Skin epidermis (tissue), 12 donors: ENCODE measurements around the gene BFAR.
"Not testable (repeated sequence)": the region's sequence is repeated elsewhere in the genome, so short reads cannot be mapped to it uniquely, and the experiment has no call there.

Experiments
- H3K27ac ChIP-seq, 21 experiments: fragments of 200-600 bp; sonication (generic) in 11 of 21; one replicate each; pipeline ENCODE4 v1.5.0; 2020; ENCODE audit warnings: mild to moderate bottlenecking in 3 of 21, inconsistent platforms in 2 of 21, moderate library complexity in 2 of 21
- H3K4me3 ChIP-seq, 7 experiments: fragments of 200-600 bp; sonication (generic) in 2 of 7; one replicate each; pipeline ENCODE4 v1.5.0; 2020; ENCODE audit warnings: inconsistent platforms in 2 of 7, mild to moderate bottlenecking in 2 of 7, moderate library complexity in 1 of 7

The BFAR gene

DNA sequence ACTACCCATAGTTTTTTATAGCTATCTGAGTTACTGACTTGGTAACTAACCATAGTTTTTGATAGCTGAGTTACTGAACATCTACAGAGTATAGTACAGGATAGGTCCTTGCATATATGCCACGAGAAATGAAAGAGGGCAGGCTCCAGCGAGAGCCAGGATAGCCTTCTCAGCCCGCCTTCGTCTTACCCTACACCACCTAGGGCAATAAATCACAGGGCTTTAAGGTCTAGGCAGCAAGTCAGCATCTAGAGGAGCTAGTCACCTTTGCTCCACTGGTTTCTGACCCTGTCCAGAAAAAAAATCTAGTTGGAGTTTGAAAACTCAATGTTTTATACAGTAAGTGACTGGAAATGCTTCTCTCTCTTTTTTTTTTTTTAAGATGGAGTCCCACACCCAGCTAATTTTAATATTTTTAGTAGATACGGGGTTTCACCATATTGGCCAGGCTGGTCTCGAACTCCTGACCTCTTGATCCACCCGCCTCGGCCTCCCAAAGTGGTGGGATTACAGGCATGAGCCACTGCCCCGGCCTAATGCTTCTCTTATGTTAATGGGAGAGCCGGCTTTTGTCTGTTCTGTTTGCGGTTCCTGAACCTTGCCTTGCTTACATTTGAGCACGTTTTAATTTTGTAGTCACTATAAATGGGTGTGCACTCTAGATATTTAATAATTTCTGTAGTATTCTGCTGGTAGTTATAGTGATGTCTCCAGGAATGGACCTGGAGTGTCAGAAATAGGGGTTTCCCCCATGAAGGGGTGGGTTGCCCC lies 2.8 kb downstream of the BFAR start:
- H3K27ac ChIP-seq: no peak overlapping the region
- no peak overlapping the region for H3K4me3 ChIP-seq

DNA sequence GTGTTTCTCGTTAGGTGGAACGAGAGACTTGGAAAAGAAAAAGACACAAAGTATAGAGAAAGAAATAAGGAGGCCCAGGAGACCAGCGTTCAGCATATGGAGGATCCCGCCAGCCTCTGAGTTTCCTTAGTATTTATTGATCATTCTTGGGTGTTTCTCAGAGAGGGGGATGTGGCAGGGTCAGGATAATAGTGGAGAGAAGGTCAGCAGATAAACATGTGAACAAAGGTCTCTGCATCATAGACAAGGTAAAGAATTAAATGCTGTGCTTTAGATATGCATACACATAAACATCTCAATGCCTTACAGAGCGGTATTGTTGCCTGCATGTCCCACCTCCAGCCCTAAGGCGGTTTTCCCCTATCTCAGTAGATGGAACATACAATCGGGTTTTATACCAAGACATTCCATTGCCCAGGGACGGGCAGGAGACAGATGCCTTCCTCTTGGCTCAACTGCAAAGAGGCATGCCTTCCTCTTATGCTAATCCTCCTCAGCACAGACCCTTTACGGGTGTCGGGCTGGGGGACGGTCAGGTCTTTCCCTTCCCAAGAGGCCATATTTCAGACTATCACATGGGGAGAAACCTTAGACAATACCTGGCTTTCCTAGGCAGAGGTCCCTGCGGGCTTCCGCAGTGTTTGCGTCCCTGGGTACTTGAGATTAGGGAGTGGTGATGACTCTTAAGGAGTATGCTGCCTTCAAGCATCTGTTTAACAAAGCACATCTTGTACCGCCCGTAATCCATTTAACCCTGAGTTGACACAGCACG lies 3.6 kb downstream of the BFAR start:
- peak overlapping the region in 2 of 21 experiments; percentile 3 to 29 for H3K27ac ChIP-seq
- not testable (repeated sequence) for H3K4me3 ChIP-seq

DNA sequence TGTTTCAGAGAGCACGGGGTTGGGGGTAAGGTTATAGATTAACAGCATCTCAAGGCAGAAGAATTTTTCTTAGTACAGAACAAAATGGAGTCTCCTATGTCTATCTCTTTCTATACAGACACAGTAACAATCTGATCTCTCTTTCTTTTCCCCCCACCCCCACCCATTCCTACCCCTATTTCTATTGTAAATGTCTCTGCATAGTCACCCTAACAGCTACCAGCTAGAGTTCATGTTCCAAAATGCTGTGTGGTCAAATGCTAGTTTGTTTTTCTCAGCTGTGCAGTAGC lies 4.1 kb downstream of the BFAR start:
- H3K27ac ChIP-seq, H3K4me3 ChIP-seq: not testable (repeated sequence)

DNA sequence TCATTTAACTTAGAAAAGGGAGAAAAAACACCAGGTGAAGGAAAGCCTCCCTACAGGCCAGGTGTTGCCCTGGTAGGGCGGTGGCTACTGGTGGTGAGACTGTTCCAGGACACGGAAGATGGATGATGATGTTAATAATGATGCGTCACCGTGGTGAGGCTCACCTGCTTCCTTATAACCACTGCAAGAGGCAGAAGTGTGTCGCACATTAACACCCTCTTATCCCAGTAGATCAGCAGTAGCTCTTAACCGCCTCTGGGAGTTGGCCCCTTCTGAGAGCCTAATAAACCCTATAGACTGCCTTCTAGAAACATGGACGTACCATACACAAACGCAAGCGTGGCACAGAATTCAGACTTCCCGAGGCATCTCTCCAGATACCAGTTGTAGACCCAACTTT lies 7.8 kb downstream of the BFAR start:
- H3K4me3 ChIP-seq: no peak overlapping the region
- peak overlapping the region in 1 of 21 experiments; percentile 33 for H3K27ac ChIP-seq

DNA sequence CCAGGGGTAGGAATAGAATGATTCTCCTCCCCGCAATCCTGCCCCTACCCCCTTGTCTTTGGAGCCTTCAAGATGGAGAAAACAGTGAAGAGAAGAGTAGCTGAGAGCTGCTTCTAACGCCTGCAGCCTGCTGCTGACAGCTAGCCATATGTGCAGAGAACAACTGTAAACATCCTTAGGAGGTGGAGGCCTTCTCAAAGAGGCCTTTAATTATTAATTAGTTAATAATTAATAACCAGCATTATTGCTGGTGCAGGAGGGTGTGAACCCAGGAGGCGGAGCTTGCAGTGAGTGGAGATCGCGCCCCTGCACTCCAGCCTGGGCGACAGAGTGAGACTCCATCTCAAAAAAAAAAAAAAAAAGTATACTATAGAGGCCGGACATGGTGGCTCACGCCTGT lies 8.5 kb downstream of the BFAR start:
- Histone ChIP-seq H3K27ac (no peak overlapping the region), H3K4me3 (no peak overlapping the region)

DNA sequence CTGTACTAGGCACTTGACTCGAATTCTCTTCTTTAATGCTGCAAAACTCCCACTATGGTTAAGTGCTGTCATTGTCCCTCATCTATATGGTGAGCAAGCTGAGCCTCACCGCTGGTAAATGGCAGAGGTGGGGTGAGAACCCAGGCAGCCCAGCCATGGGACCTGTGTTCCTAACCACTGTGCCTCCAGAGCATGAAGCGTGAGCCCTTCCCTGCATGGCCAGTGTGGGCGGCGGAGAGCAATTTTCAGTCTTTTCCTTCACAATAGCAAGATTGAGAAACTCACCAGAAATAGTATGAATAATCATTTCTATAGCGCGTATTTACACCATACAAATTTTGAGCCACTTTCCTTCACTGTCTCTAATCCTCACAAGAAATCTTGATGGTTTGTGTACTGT lies 9.2 kb downstream of the BFAR start:
- Histone ChIP-seq H3K27ac (no peak overlapping the region), H3K4me3 (no peak overlapping the region)

DNA sequence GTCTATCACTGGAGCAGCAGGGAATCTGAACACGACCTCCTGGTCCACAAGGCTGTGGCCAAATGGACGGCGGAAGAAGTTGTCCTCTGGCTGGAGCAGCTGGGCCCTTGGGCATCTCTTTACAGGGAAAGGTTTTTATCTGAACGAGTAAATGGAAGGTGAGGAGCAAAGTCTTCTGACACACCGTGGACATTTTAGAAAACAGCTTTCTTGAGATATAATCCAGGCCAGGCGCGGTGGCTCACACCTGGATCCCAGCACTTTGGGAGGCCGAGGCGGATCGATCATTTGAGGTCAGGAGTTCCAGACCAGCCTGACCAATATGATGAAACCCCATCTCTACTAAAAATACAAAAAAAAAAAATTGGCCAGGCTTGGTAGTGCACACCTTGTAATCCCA lies 17.1 kb downstream of the BFAR start:
- Histone ChIP-seq H3K4me3 (no peak overlapping the region), H3K27ac (no peak overlapping the region)

DNA sequence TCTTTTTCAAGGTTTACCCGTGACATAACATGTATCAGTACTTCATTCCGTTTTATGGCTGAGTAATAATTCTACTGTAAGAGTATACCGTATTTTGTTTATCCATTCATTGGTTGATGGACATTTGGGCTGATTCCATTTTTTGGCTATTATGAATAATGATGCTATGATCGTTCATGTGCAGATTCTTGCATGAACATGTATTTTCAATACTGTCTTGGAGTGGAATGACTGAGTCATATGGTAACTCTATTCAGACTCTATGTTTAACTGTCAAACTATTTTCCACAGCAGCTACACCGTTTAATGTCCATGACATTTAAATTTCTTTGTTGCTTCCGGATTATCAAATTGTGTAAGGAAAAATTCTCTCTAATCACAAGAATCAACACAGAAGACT lies 17.9 kb downstream of the BFAR start:
- H3K4me3 ChIP-seq: no peak overlapping the region
- H3K27ac ChIP-seq: no peak overlapping the region

DNA sequence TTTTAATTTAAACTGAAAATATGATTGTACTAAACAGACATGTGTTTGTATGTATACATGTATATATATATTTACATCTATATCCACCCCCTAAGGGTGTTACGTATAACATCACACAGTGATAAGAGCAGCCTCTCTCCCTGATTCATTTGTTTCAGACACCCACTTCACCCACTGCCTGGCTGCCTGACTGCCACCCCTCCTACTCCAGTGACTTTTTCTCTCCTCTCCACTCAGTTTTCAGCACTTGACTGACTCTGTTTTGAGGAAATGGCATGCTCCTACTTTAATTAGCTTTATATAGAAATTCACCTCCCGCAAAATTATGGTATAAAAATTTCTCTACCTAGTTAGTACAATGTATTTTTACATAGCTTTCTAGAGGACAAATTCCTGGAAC lies 20.0 kb downstream of the BFAR start:
- Histone ChIP-seq H3K27ac (no peak overlapping the region), H3K4me3 (no peak overlapping the region)

DNA sequence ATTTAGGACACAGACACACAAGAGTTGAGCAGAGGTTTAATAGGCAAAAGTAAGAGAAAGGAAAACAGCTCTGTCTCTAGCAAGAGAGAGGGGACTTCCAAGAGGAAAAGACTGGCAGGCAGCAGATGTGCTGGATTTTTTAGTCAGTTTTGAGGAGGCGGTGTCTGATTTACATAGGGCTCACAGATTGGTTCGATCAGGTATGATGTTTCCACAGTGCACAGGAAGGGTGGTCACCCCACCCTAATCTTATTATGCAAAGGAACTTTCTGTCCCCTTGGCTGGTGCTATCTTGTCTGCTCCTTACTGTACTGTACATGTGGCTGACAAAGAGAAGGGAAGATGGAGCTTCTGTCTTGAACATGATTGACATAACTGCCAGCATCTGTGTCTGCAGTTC lies 25.3 kb downstream of the BFAR start:
- Histone ChIP-seq H3K27ac (peak overlapping the region in 1 of 21 experiments; percentile 10), H3K4me3 (no peak overlapping the region)

DNA sequence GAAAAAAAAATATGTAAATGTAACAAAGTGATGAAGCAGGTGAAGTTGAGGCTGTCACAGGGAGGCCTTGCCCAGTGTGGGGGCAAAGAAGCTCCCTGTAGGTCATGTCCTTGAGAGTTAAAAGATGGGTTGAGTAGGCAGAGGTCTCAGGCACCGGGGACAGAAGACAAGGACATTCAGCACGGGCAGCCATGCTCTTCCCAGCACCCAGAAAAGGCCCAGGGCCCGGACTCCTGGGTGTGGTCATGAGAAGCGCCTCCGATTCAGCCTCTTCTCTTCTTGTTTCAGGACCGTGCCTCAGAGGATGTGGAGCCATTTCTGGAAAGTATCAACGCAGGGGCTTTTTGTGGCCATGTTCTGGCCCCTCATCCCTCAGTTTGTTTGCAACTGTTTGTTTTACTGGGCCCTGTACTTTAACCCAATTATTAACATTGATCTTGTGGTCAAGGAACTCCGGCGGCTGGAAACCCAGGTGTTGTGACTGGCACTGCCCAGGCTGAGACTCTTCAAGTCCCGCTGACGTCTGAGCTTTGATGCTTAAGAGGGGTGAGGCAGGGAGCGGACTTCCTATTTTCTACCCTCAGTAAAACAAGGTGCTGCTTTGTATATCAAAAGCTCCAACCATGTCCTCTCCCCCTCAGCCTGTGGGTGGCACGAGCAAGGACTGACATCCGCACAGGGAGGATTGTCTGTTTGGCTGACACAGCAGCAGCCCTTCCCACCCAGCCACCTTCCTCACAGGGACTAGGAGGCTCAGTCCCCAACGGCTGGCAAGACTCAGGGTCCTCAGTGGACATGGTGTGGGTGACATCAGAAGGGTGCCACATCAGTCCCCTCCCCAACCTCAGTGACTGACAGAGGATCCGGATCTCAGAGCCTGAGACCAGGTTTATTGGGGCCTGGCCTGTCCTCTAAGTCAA lies 34.9 kb downstream of the BFAR start:
- Histone ChIP-seq H3K27ac (no peak overlapping the region), H3K4me3 (no peak overlapping the region)

DNA sequence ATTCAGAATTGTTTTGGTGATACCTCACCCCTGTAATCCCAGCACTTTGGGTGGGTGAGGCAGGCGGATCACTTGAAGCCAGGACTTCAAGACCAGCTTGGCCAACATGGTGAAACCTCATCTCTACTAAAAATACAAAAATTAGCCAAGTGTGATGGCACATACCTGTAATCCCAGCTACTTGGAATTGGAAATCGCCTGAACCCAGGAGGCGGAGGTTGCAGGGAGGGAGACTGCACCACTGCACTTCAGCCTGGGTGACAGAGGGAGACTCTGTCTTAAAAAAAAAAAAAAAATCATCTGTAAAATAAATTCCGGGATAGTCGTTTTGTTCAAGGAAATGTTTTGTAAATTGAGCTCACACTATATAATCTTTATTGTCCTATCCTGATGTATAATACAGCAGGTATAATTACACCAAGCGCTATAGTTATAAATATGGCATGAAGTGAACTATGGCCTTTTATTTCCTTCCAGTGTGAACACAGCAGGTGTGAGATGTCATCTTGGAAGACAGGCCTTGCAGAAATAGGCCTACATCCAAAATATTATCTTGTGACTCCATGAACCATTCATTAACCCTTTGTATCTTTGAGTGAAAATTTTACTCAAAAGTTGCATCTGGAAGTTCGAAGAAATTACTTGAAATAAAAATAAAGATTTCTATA lies 35.9 kb downstream of the BFAR start:
- no peak overlapping the region for H3K27ac ChIP-seq

DNA sequence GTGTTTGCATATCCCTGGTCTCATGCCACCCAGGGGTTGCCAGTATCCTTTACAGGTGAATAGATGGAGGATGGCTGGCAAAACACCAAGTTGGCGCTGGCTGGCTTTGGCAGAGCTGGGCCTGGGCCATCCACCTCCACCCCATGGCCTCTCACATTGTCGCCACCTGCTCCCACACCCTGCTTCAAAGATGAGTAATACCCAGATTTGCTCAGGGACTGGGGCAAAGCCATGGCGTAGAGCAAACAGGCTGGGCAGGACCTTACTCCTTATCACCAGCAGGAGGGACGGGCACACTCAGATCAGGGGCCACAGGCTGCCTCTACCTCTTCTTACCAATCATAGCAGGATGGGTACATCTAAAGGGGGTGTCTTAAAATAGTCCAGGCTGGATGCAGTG lies 37.0 kb downstream of the BFAR start:
- H3K27ac ChIP-seq: no peak overlapping the region
- H3K4me3 ChIP-seq: no peak overlapping the region

More for the DNA sequence above, 35.9 kb downstream of the BFAR start:
- H3K4me3 ChIP-seq: no peak overlapping the region

DNA sequence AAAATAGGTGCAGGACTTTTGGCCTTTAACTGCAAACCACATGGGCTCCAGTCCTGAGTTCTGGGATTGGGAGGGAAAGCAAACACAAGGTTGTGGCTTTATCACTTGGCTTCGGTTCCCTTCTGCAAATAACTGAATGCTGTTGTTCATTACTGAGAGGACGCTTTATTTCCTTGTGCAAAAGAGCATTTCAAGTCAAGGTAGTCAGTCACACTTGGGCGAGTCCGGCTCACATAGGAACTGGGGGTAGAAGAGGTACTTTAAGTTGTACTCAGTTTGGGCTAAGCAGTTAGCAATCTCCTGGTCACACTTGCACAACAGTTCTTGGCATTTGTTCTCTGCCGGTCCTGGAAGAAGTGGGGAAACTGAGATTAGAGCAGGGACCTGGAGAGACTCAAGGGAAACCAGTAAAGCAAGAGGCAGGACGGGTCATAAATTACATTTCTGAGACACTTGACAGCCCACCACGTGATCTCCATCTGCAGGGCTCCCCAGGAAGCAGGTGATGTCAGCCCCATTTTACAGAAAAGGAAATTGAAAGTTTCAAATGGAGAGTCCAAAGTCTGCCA lies 39.7 kb downstream of the BFAR start:
- no peak overlapping the region for H3K4me3 ChIP-seq
- no peak overlapping the region for H3K27ac ChIP-seq

DNA sequence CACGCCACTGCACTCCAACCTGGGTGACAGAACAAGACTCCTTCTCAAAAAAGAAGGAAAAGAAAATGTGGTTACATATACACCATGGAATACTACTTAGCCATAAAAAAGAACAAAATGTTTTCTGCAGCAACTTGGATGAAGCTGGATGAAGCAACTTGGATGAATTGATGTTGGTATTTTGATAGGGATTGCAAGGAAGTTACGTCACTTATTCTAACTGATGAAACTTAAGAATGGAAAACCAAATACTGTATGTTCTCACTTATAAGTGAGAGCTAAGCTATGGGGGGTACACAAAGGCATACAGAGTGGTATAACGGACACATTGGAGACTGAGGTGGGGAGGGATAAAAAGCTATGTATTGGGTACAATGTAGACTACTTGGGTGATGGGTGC lies 43.9 kb downstream of the BFAR start:
- Histone ChIP-seq H3K4me3 (no peak overlapping the region), H3K27ac (no peak overlapping the region)

DNA sequence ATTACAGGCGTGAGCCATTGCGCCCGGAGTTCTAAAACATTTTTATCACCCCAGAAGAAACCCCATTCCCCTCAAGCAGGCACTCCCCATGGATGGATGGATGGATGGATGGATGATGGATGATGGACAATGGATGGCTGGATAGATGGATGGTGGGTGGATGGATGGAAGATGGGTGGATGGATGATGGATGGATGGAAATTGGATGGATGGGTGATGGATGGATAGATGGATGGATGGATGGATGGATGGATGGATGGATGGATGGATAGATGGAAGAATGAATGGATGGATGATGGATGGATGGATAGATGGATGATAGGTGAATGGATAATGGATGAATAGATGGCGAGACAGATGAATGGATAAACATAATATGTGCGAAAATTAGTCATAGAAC lies 44.9 kb downstream of the BFAR start:
- Histone ChIP-seq H3K27ac (no peak overlapping the region), H3K4me3 (no peak overlapping the region)

DNA sequence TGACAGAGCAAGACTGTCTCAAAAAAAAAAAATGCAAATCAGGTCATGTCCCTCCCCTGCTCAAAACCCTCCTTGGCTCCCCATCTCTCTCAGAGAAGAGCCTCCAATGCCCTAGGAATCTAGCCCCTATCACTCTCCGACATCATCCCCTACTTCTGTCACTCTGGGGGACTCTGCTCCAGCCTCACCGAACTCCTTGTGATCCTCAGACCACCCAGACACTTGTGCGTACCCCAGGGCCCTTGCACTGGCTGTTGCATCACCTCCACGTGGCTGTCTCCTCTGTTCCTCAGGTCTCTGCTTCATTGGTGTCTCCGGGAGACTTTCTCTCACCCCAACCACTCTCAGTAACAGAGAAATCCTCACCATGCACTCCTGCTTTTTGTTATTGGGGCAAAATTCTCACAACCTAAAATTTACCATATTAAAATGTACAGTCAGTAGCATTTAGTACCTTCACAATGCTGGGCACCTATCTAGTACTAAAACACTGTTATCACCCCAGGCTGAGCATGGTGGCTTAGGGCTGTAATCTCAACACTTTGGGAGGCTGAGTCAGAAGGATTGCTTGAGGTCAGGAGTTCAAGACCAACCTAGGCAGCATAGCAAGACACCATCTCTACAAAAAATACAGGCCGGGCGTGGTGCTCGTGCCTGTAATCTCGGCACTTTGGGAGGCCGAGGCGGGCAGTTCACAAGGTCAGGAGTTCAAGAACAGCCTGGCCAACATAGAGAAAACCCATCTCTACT lies 46.2 kb downstream of the BFAR start:
- H3K27ac ChIP-seq: no peak overlapping the region

DNA sequence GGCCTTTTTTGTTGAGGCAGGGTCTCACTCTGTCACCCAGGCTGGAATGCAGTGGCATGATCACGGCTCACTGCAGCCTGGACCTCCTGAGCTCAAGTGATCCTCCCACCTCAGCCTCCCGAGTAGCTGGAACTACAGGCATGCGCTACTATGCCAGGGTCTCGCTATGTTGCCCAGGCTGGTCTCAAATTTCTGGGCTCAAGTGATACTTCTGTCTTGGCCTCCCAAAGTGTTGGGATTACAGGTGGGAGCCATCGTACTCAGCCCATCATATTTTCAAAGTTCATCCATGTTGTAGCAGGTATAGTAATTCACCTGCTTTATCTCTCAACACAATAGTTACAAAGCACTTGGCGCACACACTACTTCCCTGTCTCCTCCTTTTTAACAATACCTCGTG lies 47.6 kb downstream of the BFAR start:
- not testable (repeated sequence) for H3K4me3 ChIP-seq, H3K27ac ChIP-seq

More for the DNA sequence above, 46.2 kb downstream of the BFAR start:
- H3K4me3 ChIP-seq: no peak overlapping the region

DNA sequence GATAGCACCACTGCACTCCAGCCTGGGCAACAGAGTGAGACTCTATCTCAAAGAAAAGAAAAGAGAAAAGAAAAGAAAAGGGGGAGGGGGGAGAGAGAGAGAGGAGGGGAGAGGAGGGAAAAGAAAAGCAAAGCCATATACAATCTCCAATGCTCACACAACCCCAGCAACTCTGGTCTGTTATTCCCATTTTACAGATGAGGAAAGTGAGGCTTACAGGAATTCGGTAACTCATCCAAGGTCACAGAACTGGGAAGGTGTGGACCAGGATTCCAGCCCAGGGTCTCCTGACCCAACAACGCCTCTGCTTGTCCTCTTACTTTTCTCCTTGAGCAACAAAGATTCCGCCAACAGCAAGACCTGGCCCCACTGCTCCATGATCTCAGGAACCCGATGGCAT lies 48.4 kb downstream of the BFAR start:
- H3K4me3 ChIP-seq: no peak overlapping the region

More for the DNA sequence above, 48.4 kb downstream of the BFAR start:
- H3K27ac ChIP-seq: no peak overlapping the region
